GM23338 (cell line): ENCODE data around the gene TNFRSF4. TPM values are rescaled to one million over a fixed set of nuclear protein-coding genes. Genes with fewer than 3 reads are reported as not detected.

ENCODE experiments used
- ATAC-seq: fragments of 200-7000 bp; cut with Tn5 transposase; 3 replicates; pipeline ENCODE4 v1.9.1; 2020
- DNase-seq: peaks from one replicate; pipeline ENCODE4 v3.0.0-alpha.2; 2015; ENCODE audit warnings: low spot score
- H2AFZ ChIP-seq: fragments of 200-600 bp; sonication (generic); 2 replicates; pipeline ENCODE4 v1.8.0; 2016; ENCODE audit warnings: antibody characterized with exemption, mild to moderate bottlenecking, moderate library complexity
- H3F3A ChIP-seq: fragments of 200-600 bp; sonication (generic); replicated peaks from 2 replicates; pipeline ENCODE4 v1.8.0; 2017; ENCODE audit warnings: antibody characterized with exemption, mixed run types, low read depth
- H3K27ac ChIP-seq: fragments of 200-600 bp; sonication (generic); 2 replicates; pipeline ENCODE4 v1.6.1; 2016; ENCODE audit warnings: low read depth
- H3K27me3 ChIP-seq: fragments of 200-600 bp; sonication (generic); 2 replicates; pipeline ENCODE4 v1.8.0; 2016; ENCODE audit warnings: mild to moderate bottlenecking, mixed run types, moderate library complexity; ENCODE audit not compliant: insufficient read depth
- H3K36me3 ChIP-seq: fragments of 200-600 bp; sonication (generic); 2 replicates; pipeline ENCODE4 v1.8.0; 2016; ENCODE audit warnings: mild to moderate bottlenecking; ENCODE audit not compliant: insufficient read depth
- H3K4me1 ChIP-seq: fragments of 200-600 bp; sonication (generic); 2 replicates; pipeline ENCODE4 v1.8.0; 2016; ENCODE audit warnings: mild to moderate bottlenecking, moderate library complexity; ENCODE audit not compliant: insufficient read depth
- H3K4me2 ChIP-seq: fragments of 200-600 bp; sonication (generic); 2 replicates; pipeline ENCODE4 v1.7.1; 2017; ENCODE audit warnings: mixed run types
- H3K4me3 ChIP-seq: fragments of 200-600 bp; sonication (generic); 2 replicates; pipeline ENCODE4 v1.6.1; 2016; ENCODE audit warnings: mixed run types
- H3K79me2 ChIP-seq: fragments of 200-600 bp; sonication (generic); replicated peaks from 2 replicates; pipeline ENCODE4 v1.8.0; 2017; ENCODE audit warnings: mild to moderate bottlenecking; ENCODE audit not compliant: insufficient read depth
- H3K9me2 ChIP-seq: fragments of 200-600 bp; sonication (generic); 2 replicates; pipeline ENCODE4 v1.8.0; 2017; ENCODE audit not compliant: insufficient read depth
- H4K20me1 ChIP-seq: fragments of 200-600 bp; sonication (generic); replicated peaks from 2 replicates; pipeline ENCODE4 v1.8.0; 2017; ENCODE audit warnings: mild to moderate bottlenecking; ENCODE audit not compliant: insufficient read depth
- H3K27ac Mint-ChIP-seq: 2 replicates; pipeline ENCODE4 v1.8.0; 2020; ENCODE audit warnings: inconsistent platforms, mild to moderate bottlenecking, moderate library complexity, mixed read lengths
- H3K27me3 Mint-ChIP-seq: 3 replicates; pipeline ENCODE4 v1.8.0; 2022; ENCODE audit warnings: low read depth, mild to moderate bottlenecking, moderate library complexity, mixed read lengths, inconsistent platforms; ENCODE audit not compliant: insufficient read depth, poor library complexity
- H3K36me3 Mint-ChIP-seq: 3 replicates; pipeline ENCODE4 v1.8.0; 2021; ENCODE audit warnings: low read depth, mild to moderate bottlenecking, inconsistent platforms, moderate library complexity, mixed read lengths
- H3K4me1 Mint-ChIP-seq: 3 replicates; pipeline ENCODE4 v1.8.0; 2020; ENCODE audit warnings: mild to moderate bottlenecking, inconsistent platforms, mixed read lengths
- H3K4me3 Mint-ChIP-seq: 3 replicates; pipeline ENCODE4 v1.8.0; 2021; ENCODE audit warnings: moderate library complexity, mild to moderate bottlenecking, inconsistent platforms, mixed read lengths
- H3K9me3 Mint-ChIP-seq: 3 replicates; pipeline ENCODE4 v1.8.0; 2020; ENCODE audit warnings: moderate library complexity, mild to moderate bottlenecking, inconsistent platforms, mixed read lengths
- CREB1 ChIP-seq: fragments of 250-450 bp; sonication (Bioruptor Pico); IDR thresholded peaks from 2 replicates; pipeline ENCODE4 v1.5.0; 2020; ENCODE audit warnings: low read depth, mild to moderate bottlenecking, moderate library complexity
- EZH2 ChIP-seq: fragments of 200-600 bp; sonication (generic); IDR thresholded peaks from one replicate; pipeline ENCODE4 v1.8.0; 2017; ENCODE audit warnings: antibody characterized with exemption, mild to moderate bottlenecking, low read depth; ENCODE audit not compliant: unreplicated experiment
- EZH2phosphoT487 ChIP-seq: fragments of 200-600 bp; sonication (generic); IDR thresholded peaks from one replicate; pipeline ENCODE4 v1.8.1; 2018; ENCODE audit warnings: antibody characterized with exemption; ENCODE audit not compliant: unreplicated experiment
- JUNB ChIP-seq: IDR thresholded peaks from one replicate; pipeline ENCODE4 v1.6.1; 2016; ENCODE audit warnings: antibody characterized with exemption; ENCODE audit not compliant: unreplicated experiment
- NANOG ChIP-seq: IDR thresholded peaks from 2 replicates; pipeline ENCODE4 v1.6.1; 2016; ENCODE audit warnings: antibody characterized with exemption, borderline replicate concordance
- POLR2AphosphoS5 ChIP-seq: IDR thresholded peaks from 2 replicates; pipeline ENCODE4 v1.6.1; 2016; ENCODE audit warnings: antibody characterized with exemption, low read depth
- STAT1 ChIP-seq: IDR thresholded peaks from one replicate; pipeline ENCODE4 v1.6.1; 2016; ENCODE audit warnings: antibody characterized with exemption; ENCODE audit not compliant: unreplicated experiment
- polyA plus RNA-seq: library from polyadenylated mRNA; unstranded; fragments of >200 nt; fragmentation: Nextera tagmentation; extraction: Ambion mirVana; gene quantifications from 2 replicates; pipeline ENCODE4 v1.2.1, GENCODE V29; 2016
- total RNA-seq: library from RNA; depleted of rRNA; stranded (reverse); fragments of >200 nt; shearing (Covaris generic); gene quantifications from 2 replicates; pipeline ENCODE4 v1.2.3, GENCODE V29; 2014
- TF ChIP-seq, protein P1 (sequence below), 2 experiments: fragments of 200-600 bp in 1 of 2; sonication (generic) in 1 of 2; conservative IDR thresholded peaks; 2 replicates each; pipeline versions ENCODE4 v1.5.1 to v1.6.1; 2016 to 2017; ENCODE audit warnings: antibody characterized with exemption in 2 of 2, low read depth in 2 of 2, mild to moderate bottlenecking in 2 of 2, moderate library complexity in 1 of 2
- TF ChIP-seq, protein P2 (sequence below): IDR thresholded peaks from 2 replicates; pipeline ENCODE4 v1.6.1; 2016; ENCODE audit warnings: antibody characterized with exemption
- TF ChIP-seq, protein P3 (sequence below): fragments of 250-450 bp; sonication (Bioruptor Pico); IDR thresholded peaks from 2 replicates; pipeline ENCODE4 v1.5.0; 2020; ENCODE audit warnings: mild to moderate bottlenecking, moderate library complexity

Gene TNFRSF4
- total and polyA plus RNA-seq, 2 experiments from 2014 or later: not detected

DNA sequence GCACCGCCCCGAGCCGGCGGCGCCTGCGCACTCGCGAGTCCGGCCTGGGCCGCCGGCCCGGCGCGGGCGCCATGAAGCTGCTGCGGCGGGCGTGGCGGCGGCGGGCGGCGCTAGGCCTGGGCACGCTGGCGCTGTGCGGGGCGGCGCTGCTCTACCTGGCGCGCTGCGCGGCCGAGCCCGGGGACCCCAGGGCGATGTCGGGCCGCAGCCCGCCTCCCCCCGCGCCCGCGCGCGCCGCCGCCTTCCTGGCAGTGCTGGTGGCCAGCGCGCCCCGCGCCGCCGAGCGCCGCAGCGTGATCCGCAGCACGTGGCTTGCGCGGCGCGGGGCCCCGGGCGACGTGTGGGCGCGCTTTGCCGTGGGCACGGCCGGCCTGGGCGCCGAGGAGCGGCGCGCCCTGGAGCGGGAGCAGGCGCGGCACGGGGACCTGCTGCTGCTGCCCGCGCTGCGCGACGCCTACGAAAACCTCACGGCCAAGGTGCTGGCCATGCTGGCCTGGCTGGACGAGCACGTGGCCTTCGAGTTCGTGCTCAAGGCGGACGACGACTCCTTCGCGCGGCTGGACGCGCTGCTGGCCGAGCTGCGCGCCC, 18.3 kb upstream of the TNFRSF4 start, which contains the start of gene B3GALT6:
B3GALT6 (plus strand) TSS at position 30 of the 588 bp plus-strand sequence; CDS start at position 72, 42 bp downstream.
- TF ChIP-seq, protein P1, sequence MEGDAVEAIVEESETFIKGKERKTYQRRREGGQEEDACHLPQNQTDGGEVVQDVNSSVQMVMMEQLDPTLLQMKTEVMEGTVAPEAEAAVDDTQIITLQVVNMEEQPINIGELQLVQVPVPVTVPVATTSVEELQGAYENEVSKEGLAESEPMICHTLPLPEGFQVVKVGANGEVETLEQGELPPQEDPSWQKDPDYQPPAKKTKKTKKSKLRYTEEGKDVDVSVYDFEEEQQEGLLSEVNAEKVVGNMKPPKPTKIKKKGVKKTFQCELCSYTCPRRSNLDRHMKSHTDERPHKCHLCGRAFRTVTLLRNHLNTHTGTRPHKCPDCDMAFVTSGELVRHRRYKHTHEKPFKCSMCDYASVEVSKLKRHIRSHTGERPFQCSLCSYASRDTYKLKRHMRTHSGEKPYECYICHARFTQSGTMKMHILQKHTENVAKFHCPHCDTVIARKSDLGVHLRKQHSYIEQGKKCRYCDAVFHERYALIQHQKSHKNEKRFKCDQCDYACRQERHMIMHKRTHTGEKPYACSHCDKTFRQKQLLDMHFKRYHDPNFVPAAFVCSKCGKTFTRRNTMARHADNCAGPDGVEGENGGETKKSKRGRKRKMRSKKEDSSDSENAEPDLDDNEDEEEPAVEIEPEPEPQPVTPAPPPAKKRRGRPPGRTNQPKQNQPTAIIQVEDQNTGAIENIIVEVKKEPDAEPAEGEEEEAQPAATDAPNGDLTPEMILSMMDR (conservative IDR thresholded peaks at IDR 0.05; ENCODE audit: low read depth in 2 of 2): no peak
- TF ChIP-seq JUNB: no peak
- no peak; the same call in 1 of the 2 replicates for TF ChIP-seq POLR2AphosphoS5
- no peak for TF ChIP-seq NANOG
- TF ChIP-seq CREB1 (CRISPR knock-in tag): no peak
- TF ChIP-seq EZH2phosphoT487: no peak
- Histone ChIP-seq H3K4me2 (peak within 1 kb of the TSS; percentile 95), H2AFZ (peak within 1 kb of the TSS; percentile 52; the same call in 1 of the 2 replicates), H3K36me3 (no peaks in the 10 kb centered on the region), H3K4me1 (peaks cover 6% of the 10 kb centered on the region), H3K9me2 (no peaks in the 10 kb centered on the region), H3K27ac (0 out of 2 replicates have a peak within 1 kb of the TSS, but pooled peaks have one; percentile 55), H4K20me1 (peaks cover 8% of the 10 kb centered on the region), H3K79me2 (peaks cover 40% of the 10 kb centered on the region), H3F3A (peaks cover 10% of the 10 kb centered on the region; the same call in 1 of the 2 replicates), H3K27me3 (no peaks in the 10 kb centered on the region), H3K4me3 (peak within 1 kb of the TSS; percentile 93)
- Mint-ChIP-seq H3K4me1 (peaks cover 18% of the 10 kb centered on the region), H3K27me3 (peaks cover 13% of the 10 kb centered on the region), H3K27ac (peak within 1 kb of the TSS; percentile 89), H3K4me3 (peak within 1 kb of the TSS; percentile 94), H3K36me3 (peaks cover 23% of the 10 kb centered on the region), H3K9me3 (peaks cover 10% of the 10 kb centered on the region)
- DNase-seq (peak; percentile 61), ATAC-seq (no peak)

DNA sequence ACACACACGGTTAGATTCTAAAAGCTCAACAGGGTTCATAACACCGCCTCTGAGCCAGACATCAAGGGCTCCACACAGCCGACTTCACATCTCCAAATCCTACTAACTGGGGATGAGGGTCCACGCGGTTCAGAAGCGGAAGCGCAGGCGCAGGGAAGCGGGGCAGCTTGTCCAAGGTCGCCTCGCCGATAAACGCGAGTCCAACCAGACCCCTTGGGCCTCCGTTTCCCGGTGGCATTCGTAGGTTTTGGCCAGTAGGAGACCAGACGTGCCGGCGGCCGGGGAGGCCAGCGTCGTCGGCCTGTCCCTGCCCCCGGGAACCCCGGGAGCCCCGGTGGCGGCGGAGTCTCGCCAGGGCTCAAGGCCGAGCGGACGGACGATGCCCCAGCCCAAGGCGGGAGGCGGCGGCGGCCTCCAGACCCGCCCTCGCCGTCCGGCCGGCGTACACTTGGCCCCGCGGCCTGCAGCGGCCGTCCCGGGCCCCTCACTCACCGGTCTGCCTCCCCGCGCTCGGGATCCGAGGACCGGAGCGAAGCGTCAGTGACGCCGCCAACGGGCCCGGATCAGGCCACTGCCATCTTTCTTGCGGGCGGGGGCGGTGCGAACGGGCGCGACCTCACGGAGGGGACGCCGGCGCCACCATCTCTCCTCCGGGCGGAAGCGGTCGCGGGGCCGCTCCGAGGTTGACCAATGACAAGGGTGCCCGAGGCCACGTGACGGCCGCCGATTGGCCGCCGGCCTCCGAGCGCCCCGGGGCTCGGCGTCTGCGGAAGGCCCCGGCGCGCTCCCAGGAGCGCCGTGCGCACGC, 17.7 kb upstream of the TNFRSF4 start, which contains the start of gene SDF4:
SDF4 (minus strand) TSS at position 602 of the 808 bp plus-strand sequence. CDS start 3,229 bp downstream, outside the sequence.
- Histone ChIP-seq H3K27ac (0 out of 2 replicates have a peak within 1 kb of the TSS, but pooled peaks have one; percentile 55), H3F3A (peaks cover 10% of the 10 kb centered on the region; the same call in 1 of the 2 replicates), H3K36me3 (no peaks in the 10 kb centered on the region), H3K79me2 (peaks cover 40% of the 10 kb centered on the region), H4K20me1 (peaks cover 8% of the 10 kb centered on the region), H3K4me3 (peak within 1 kb of the TSS; percentile 93), H3K27me3 (no peaks in the 10 kb centered on the region), H2AFZ (peak within 1 kb of the TSS; percentile 52; the same call in 1 of the 2 replicates), H3K4me1 (peaks cover 6% of the 10 kb centered on the region), H3K4me2 (peak within 1 kb of the TSS; percentile 95), H3K9me2 (no peaks in the 10 kb centered on the region)
- H3K4me3 Mint-ChIP-seq: peak within 1 kb of the TSS; percentile 94
- H3K27me3 Mint-ChIP-seq: peaks cover 13% of the 10 kb centered on the region
- ATAC-seq (peak; percentile 87), DNase-seq (peak; percentile 97)
- peaks cover 10% of the 10 kb centered on the region for H3K9me3 Mint-ChIP-seq
- peaks cover 23% of the 10 kb centered on the region for H3K36me3 Mint-ChIP-seq
- TF ChIP-seq STAT1 (no peak), POLR2AphosphoS5 (peak; percentile 73), CREB1 (CRISPR knock-in tag) (peak; percentile 81), EZH2 (no peak)
- TF ChIP-seq, protein P2, sequence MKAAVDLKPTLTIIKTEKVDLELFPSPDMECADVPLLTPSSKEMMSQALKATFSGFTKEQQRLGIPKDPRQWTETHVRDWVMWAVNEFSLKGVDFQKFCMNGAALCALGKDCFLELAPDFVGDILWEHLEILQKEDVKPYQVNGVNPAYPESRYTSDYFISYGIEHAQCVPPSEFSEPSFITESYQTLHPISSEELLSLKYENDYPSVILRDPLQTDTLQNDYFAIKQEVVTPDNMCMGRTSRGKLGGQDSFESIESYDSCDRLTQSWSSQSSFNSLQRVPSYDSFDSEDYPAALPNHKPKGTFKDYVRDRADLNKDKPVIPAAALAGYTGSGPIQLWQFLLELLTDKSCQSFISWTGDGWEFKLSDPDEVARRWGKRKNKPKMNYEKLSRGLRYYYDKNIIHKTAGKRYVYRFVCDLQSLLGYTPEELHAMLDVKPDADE: peak; percentile 84
- TF ChIP-seq, protein P3, sequence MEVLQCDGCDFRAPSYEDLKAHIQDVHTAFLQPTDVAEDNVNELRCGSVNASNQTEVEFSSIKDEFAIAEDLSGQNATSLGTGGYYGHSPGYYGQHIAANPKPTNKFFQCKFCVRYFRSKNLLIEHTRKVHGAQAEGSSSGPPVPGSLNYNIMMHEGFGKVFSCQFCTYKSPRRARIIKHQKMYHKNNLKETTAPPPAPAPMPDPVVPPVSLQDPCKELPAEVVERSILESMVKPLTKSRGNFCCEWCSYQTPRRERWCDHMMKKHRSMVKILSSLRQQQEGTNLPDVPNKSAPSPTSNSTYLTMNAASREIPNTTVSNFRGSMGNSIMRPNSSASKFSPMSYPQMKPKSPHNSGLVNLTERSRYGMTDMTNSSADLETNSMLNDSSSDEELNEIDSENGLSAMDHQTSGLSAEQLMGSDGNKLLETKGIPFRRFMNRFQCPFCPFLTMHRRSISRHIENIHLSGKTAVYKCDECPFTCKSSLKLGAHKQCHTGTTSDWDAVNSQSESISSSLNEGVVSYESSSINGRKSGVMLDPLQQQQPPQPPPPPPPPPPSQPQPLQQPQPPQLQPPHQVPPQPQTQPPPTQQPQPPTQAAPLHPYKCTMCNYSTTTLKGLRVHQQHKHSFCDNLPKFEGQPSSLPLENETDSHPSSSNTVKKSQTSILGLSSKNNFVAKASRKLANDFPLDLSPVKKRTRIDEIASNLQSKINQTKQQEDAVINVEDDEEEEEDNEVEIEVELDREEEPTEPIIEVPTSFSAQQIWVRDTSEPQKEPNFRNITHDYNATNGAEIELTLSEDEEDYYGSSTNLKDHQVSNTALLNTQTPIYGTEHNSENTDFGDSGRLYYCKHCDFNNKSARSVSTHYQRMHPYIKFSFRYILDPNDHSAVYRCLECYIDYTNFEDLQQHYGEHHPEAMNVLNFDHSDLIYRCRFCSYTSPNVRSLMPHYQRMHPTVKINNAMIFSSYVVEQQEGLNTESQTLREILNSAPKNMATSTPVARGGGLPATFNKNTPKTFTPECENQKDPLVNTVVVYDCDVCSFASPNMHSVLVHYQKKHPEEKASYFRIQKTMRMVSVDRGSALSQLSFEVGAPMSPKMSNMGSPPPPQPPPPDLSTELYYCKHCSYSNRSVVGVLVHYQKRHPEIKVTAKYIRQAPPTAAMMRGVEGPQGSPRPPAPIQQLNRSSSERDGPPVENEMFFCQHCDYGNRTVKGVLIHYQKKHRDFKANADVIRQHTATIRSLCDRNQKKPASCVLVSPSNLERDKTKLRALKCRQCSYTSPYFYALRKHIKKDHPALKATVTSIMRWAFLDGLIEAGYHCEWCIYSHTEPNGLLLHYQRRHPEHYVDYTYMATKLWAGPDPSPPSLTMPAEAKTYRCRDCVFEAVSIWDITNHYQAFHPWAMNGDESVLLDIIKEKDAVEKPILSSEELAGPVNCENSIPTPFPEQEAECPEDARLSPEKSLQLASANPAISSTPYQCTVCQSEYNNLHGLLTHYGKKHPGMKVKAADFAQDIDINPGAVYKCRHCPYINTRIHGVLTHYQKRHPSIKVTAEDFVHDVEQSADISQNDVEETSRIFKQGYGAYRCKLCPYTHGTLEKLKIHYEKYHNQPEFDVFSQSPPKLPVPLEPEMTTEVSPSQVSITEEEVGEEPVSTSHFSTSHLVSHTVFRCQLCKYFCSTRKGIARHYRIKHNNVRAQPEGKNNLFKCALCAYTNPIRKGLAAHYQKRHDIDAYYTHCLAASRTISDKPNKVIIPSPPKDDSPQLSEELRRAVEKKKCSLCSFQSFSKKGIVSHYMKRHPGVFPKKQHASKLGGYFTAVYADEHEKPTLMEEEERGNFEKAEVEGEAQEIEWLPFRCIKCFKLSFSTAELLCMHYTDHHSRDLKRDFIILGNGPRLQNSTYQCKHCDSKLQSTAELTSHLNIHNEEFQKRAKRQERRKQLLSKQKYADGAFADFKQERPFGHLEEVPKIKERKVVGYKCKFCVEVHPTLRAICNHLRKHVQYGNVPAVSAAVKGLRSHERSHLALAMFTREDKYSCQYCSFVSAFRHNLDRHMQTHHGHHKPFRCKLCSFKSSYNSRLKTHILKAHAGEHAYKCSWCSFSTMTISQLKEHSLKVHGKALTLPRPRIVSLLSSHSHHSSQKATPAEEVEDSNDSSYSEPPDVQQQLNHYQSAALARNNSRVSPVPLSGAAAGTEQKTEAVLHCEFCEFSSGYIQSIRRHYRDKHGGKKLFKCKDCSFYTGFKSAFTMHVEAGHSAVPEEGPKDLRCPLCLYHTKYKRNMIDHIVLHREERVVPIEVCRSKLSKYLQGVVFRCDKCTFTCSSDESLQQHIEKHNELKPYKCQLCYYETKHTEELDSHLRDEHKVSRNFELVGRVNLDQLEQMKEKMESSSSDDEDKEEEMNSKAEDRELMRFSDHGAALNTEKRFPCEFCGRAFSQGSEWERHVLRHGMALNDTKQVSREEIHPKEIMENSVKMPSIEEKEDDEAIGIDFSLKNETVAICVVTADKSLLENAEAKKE (CRISPR knock-in tag): no peak
- peak within 1 kb of the TSS; percentile 89 for H3K27ac Mint-ChIP-seq
- H3K4me1 Mint-ChIP-seq: peaks cover 18% of the 10 kb centered on the region
